Measurements from ENCODE around the gene UBXN6. TPM values are rescaled to one million over a fixed set of nuclear protein-coding genes. Genes with fewer than 3 reads are reported as not detected.

UBXN6 gene
- total RNA-seq, 1 donor from 2014 or later = 116 TPM

DNA sequence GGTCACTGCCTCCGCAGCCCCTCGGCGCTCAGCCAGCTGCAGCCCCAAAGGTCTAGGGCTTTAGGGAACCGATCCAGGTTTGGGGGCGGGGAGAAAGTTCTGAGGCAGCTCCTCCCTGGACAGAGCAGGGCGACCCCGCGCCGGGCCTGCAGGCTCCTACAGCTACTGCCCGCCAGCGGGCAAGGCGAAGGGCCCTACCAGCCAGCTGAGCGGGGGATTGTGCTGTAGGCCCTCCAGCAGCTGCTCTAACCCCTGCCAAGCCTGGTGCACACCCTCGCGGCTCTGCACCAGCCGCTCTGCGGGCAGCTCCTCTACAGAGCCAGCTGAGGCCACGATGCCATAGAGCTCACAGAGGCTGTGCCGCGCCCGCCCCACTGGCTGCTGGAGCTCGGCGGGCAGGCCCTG, 46.7 kb upstream of the UBXN6 start:
- H3K27me3 ChIP-seq (ENCODE audit: control insufficient read depth, insufficient read depth, low read length) = no peaks in the 10 kb centered on the region
- peaks cover 10% of the 10 kb centered on the region for H3K36me3 ChIP-seq (ENCODE audit: control insufficient read depth, insufficient read depth, low read length)
- FAIRE-seq (no peak), DNase-seq (ENCODE audit: low read depth) (no peak)
- TF ChIP-seq, protein P1, sequence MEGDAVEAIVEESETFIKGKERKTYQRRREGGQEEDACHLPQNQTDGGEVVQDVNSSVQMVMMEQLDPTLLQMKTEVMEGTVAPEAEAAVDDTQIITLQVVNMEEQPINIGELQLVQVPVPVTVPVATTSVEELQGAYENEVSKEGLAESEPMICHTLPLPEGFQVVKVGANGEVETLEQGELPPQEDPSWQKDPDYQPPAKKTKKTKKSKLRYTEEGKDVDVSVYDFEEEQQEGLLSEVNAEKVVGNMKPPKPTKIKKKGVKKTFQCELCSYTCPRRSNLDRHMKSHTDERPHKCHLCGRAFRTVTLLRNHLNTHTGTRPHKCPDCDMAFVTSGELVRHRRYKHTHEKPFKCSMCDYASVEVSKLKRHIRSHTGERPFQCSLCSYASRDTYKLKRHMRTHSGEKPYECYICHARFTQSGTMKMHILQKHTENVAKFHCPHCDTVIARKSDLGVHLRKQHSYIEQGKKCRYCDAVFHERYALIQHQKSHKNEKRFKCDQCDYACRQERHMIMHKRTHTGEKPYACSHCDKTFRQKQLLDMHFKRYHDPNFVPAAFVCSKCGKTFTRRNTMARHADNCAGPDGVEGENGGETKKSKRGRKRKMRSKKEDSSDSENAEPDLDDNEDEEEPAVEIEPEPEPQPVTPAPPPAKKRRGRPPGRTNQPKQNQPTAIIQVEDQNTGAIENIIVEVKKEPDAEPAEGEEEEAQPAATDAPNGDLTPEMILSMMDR (IDR thresholded peaks at IDR 0.05; ENCODE audit: insufficient read depth, low read length, severe bottlenecking) = no peak
- no peak overlapping the region for H3K4me3 ChIP-seq (ENCODE audit: low read depth, low read length)

DNA sequence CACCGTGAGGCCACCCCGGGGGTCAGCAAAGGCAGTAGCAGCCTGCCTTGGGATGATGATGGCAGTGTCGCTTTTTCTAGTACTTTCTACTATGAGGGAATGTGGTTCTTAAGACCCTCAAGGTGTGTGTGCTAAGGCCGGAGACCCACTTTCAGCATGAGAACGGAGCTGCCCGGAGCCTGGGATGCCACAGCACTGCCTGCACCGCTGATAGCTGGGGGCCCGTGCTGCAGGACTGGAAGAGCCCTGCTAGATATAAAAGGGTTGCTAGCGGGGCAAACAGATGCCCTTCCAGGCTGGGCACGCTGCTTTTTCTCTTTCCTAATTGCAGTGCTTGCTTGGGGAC, 46.2 kb upstream of the UBXN6 start:
- Histone ChIP-seq H3K27me3 (ENCODE audit: control insufficient read depth, insufficient read depth, low read length) (no peaks in the 10 kb centered on the region), H3K36me3 (ENCODE audit: control insufficient read depth, insufficient read depth, low read length) (peaks cover 11% of the 10 kb centered on the region), H3K4me3 (ENCODE audit: low read depth, low read length) (no peak overlapping the region)
- DNase-seq (ENCODE audit: low read depth) (no peak), FAIRE-seq (no peak)
- TF ChIP-seq, protein P1 (IDR thresholded peaks at IDR 0.05; ENCODE audit: insufficient read depth, low read length, severe bottlenecking) = no peak

DNA sequence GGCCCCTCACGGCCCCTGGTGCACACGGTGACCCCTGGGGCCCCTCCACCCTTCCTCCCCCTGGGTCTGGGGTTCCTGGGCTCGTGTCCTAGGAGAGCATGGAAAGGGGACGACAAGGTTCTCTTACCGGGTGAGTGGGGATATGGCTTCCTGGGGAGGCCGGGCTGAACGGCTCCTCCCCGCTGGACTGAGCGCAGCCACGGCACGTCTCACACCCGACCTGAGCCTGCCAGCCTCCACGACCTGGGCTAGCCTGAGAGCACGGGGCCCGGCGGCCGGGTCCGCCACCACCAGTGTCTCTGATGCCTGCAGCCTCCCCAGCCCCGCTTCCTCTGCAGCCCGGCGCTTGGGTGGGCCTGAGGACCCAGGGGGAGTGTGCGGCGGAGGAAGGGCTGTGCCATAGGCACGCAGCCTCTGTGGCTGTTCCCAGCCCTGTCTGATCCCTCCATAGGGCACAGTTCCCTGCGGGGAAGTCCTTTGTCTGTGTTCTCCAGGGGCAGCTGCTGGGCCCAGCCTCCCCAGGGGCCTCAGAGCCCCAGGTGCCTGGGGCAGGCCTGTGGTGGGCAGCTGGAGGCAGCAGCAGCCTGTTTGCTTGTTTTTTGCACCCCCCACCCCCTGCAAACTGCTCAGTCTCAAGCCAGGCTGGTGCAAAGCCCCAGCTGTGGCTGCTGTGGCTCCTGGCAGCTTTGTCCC, 45.7 kb upstream of the UBXN6 start:
- Histone ChIP-seq H3K4me3 (ENCODE audit: low read depth, low read length) (no peak overlapping the region), H3K27me3 (ENCODE audit: control insufficient read depth, insufficient read depth, low read length) (no peaks in the 10 kb centered on the region), H3K36me3 (ENCODE audit: control insufficient read depth, insufficient read depth, low read length) (peaks cover 13% of the 10 kb centered on the region)
- TF ChIP-seq, protein P1 (IDR thresholded peaks at IDR 0.05; ENCODE audit: insufficient read depth, low read length, severe bottlenecking) = no peak
- no peak for FAIRE-seq
- no peak for DNase-seq (ENCODE audit: low read depth)

DNA sequence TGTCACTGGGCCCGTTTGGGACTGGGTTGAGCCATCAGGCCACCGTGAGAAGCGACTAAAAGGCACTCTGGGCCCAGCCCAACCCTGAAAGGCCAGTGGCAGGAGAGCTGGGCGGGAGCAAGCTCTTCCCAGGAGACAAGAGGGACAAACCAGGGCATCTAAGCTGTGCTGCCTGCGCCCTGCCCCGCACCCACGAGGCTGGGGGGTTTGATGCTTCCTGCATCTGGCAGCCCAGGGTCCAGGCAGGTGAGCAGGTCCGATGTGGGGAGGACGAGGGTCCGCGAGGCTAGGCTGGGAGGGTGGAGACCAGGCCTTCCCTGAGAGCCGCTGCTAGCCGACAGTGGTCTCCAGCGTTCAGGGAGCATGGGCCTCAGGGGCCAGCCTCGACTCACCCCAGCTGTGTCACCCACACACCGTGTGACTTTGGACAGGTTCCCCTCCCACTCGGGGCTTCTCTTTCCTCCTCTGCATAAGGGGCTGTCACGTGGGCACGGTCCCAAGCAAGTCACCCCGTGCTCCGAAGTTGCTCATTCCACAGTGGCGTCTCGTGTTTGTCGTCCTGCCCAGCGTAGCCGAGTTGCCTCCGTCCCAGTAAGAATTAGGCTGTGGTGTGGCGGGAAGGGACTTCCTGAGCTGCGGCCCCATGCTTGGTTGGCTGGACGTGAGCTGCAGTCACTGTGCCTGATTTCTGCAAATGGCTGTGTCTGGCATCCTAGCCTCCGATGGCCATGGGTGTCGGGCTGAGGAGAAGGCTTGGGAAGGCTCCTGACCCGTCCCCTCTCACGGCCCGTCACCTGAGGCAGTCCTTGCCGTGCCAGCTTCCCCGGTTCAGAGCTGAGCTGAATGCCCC, 44.9 kb upstream of the UBXN6 start:
- peaks cover 18% of the 10 kb centered on the region for H3K36me3 ChIP-seq (ENCODE audit: control insufficient read depth, insufficient read depth, low read length)
- H3K4me3 ChIP-seq (ENCODE audit: low read depth, low read length) = no peak overlapping the region
- H3K27me3 ChIP-seq (ENCODE audit: control insufficient read depth, insufficient read depth, low read length) = no peaks in the 10 kb centered on the region
- FAIRE-seq (no peak), DNase-seq (ENCODE audit: low read depth) (no peak)
- TF ChIP-seq, protein P1 (IDR thresholded peaks at IDR 0.05; ENCODE audit: insufficient read depth, low read length, severe bottlenecking) = no peak

DNA sequence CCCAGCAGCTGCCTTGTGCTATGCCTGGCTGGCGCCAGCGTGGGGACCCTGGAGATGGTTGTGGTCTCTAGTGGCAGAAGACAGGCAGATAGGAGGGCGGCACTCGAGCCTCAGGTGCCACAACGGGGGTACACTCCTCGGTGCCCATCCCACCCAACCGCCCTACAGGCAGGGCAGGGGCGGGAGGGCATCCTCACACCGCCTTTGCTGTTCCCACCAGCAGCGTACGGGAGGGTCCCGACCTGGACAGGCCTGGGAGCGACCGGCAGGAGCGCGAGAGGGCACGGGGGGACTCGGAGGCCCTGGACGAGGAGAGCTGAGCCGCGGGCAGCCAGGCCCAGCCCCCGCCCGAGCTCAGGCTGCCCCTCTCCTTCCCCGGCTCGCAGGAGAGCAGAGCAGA, 44.1 kb upstream of the UBXN6 start:
- H3K36me3 ChIP-seq (ENCODE audit: control insufficient read depth, insufficient read depth, low read length) = peaks cover 18% of the 10 kb centered on the region
- FAIRE-seq = no peak
- DNase-seq (ENCODE audit: low read depth) = no peak
- TF ChIP-seq, protein P1 (IDR thresholded peaks at IDR 0.05; ENCODE audit: insufficient read depth, low read length, severe bottlenecking) = no peak
- no peak overlapping the region for H3K4me3 ChIP-seq (ENCODE audit: low read depth, low read length)
- no peaks in the 10 kb centered on the region for H3K27me3 ChIP-seq (ENCODE audit: control insufficient read depth, insufficient read depth, low read length)
